ENCODE measurements around the gene SCD5.

Gene SCD5

DNA sequence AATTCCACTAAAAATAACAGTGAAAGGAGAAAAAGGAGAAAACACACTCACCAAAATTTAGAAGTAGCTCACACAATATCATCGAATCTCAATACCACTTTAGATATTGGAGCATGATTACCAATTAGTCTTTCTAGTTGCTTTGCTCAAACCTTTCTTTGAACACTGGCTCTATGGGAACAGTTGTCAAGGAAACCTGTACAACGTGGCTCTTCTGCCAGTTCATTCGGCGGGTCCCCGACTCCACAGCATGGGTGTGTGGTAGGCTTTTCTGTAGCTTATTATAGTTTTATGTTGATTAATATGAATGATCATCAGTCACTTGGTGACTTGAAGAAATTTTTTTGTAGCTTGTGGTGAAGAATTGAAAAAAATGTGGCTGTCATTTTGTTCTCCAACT is 186.6 kb downstream of the SCD5 start:
- no peak overlapping the region for H3K4me3 ChIP-seq (ENCODE audit: low read depth, low read length)
- TF ChIP-seq, protein P1, sequence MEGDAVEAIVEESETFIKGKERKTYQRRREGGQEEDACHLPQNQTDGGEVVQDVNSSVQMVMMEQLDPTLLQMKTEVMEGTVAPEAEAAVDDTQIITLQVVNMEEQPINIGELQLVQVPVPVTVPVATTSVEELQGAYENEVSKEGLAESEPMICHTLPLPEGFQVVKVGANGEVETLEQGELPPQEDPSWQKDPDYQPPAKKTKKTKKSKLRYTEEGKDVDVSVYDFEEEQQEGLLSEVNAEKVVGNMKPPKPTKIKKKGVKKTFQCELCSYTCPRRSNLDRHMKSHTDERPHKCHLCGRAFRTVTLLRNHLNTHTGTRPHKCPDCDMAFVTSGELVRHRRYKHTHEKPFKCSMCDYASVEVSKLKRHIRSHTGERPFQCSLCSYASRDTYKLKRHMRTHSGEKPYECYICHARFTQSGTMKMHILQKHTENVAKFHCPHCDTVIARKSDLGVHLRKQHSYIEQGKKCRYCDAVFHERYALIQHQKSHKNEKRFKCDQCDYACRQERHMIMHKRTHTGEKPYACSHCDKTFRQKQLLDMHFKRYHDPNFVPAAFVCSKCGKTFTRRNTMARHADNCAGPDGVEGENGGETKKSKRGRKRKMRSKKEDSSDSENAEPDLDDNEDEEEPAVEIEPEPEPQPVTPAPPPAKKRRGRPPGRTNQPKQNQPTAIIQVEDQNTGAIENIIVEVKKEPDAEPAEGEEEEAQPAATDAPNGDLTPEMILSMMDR (IDR thresholded peaks at IDR 0.05; ENCODE audit: low read depth, low read length), result no peak

DNA sequence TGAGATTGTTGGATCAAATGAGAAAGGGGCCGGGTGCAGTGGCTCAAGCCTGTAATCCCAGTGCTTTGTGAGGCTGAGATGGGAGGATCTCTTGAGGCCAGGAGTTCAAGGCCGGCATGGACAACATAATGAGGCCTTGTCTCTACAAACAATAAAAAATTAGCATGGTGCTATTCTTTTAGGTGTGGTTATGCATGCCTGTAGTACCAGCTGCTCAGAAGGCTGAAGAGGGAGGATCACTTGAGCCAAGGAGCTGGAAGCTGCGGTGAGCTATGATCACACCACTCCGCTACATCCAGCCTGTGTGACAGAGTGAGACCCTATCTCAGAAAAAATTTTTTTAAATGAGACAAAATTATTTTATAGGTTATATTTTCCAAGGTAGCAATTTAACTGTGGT is 187.1 kb downstream of the SCD5 start:
- TF ChIP-seq, protein P1 (IDR thresholded peaks at IDR 0.05; ENCODE audit: low read depth, low read length), result no peak
- H3K4me3 ChIP-seq (ENCODE audit: low read depth, low read length), result no peak overlapping the region

DNA sequence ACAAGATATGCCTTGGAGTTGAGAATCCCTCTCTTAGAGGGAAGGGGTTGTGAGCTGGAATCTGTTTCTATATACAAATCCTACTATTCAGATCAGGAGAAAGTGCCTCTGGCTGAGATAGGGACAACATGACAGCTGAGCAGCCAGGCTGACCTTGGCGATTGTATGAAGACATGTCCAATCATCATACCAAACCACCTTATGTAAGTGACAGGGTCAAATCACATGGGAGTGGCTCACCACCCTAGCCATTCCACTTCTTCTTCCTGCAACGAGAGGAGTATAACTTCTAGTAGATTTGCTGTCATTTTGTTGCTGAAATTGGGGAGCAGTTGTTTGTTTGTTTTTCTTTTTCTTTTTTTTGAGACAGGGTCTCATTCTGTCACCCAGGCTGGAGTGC is 188.6 kb downstream of the SCD5 start:
- TF ChIP-seq, protein P1 (IDR thresholded peaks at IDR 0.05; ENCODE audit: low read depth, low read length), result no peak
- H3K4me3 ChIP-seq (ENCODE audit: low read depth, low read length), result no peak overlapping the region

DNA sequence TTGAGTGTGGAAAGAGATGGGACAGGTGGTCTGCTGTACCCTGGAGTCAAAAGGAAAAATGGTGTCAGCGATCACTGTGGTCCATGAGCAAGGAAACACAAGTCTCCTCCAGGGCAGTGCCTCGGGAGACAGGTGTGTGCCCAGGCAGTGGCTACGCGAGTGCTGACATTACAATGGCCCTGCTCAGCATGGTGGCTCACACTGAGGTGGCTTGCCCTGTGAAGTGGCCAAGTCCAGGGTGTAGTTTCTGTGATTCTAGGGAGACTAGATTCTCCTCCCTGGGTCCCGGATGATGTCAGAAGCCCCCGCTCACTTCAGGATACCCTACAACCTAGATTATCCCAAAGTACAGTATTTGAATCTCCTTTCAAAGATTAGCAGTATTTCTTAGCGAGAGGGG is 192.0 kb downstream of the SCD5 start:
- TF ChIP-seq, protein P1 (IDR thresholded peaks at IDR 0.05; ENCODE audit: low read depth, low read length), result no peak
- no peak overlapping the region for H3K4me3 ChIP-seq (ENCODE audit: low read depth, low read length)

DNA sequence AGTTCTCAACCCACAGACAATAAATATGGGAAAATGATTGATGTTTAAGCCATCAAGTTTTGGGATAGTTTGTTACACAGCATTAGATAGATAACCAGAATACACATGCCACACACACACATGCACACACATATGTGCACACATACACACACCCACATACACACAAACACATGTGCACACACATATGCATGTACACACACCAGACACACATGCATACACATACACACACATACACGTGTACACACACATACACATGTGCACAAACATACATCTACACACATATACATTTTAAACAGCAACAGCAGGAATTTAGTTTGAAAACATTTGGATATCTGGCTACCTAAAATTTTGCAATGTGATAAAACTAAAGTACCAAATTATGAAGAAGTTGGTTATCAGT is 194.1 kb downstream of the SCD5 start:
- TF ChIP-seq, protein P1 (IDR thresholded peaks at IDR 0.05; ENCODE audit: low read depth, low read length), result no peak
- no peak overlapping the region for H3K4me3 ChIP-seq (ENCODE audit: low read depth, low read length)

DNA sequence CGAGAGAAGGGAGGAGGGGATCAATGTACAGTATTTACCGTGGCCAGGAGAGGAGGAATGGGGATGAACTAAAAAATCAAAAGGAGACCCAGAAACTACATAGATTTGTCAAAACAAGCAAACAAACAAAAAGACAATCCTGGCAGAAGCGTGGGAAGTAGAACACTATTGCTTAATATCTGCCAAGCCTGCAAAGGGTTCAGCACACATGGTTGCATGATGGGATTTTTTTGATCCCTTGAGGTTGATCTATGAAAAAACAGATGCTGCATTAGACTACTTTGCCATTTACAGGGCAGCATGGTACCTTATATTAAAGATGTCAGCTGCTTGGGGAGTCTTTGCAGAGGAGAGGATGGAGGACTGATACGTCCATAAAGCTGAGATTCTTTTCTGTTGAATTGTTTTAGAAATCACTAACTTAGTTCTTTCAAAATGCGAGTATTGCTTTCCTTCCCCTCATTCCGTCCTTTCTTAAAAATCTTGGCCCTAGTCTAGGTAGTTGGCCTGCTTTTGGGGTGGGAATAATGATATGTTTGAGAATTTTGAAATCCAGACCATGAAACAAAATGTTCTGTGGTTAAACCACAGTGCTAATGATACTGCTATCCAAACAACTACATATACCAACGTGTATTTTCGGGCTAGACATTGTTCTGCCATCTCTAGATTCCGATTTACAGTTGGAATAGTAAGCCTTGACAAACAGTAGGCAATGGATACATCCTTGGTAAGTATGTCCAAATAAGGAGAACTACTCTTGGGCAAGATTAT is 197.2 kb downstream of the SCD5 start:
- TF ChIP-seq, protein P1 (IDR thresholded peaks at IDR 0.05; ENCODE audit: low read depth, low read length), result no peak
- H3K4me3 ChIP-seq (ENCODE audit: low read depth, low read length), result no peak overlapping the region

DNA sequence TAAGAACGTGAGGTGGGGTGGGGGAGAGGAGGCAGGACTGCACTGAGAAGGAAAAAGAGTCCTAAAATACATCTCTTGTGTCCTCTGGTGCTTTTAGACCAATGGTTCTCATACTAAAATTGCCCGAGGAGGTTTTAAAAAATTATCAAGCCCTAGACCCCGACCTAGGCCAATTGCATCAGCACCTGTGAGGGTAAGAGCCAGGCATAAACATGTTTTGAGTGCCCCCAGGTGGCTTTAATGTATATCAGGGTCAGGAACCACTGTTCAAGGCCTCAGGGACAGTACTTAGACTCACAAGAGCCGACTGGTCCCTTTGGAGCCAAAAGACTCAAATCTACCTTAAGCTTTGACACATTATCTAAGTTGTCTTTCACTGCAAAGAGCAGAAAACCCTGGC is 199.3 kb downstream of the SCD5 start:
- TF ChIP-seq, protein P1 (IDR thresholded peaks at IDR 0.05; ENCODE audit: low read depth, low read length), result no peak
- no peak overlapping the region for H3K4me3 ChIP-seq (ENCODE audit: low read depth, low read length)

Measured in WI38 (cell line).